Tibial nerve (tissue), 4 donors: Measurements from ENCODE around the gene MTMR2. TPM values are rescaled to one million over a fixed set of nuclear protein-coding genes. Genes with fewer than 3 reads are reported as not detected.

Experiments used
- DNase-seq, 2 donors: peaks; one replicate each; pipeline ENCODE4 v3.0.0-alpha.2; 2019; ENCODE audit warnings: low spot score in 2 of 2
- H3K27ac ChIP-seq, 4 donors: fragments of 200-600 bp; sonication (generic) in 3 of 4; one replicate each; pipeline ENCODE4 v1.5.1; 2017 to 2019; ENCODE audit warnings: mild to moderate bottlenecking in 1 of 4
- H3K27me3 ChIP-seq, 2 donors: fragments of 200-600 bp; sonication (generic) in 1 of 2; one replicate each; pipeline versions ENCODE4 v1.5.1 to v1.6.0; 2017 to 2019
- H3K36me3 ChIP-seq, 3 donors: fragments of 200-600 bp; sonication (generic); one replicate each; pipeline ENCODE4 v1.5.1; 2018 to 2019
- H3K4me1 ChIP-seq, 4 donors: fragments of 200-600 bp; sonication (generic) in 3 of 4; one replicate each; pipeline ENCODE4 v1.5.1; 2017 to 2019
- H3K4me3 ChIP-seq, 4 donors: fragments of 200-600 bp; sonication (generic) in 3 of 4; one replicate each; pipeline ENCODE4 v1.5.1; 2017 to 2019; ENCODE audit warnings: mild to moderate bottlenecking in 1 of 4, moderate library complexity in 1 of 4
- H3K9me3 ChIP-seq, 4 donors: fragments of 200-600 bp; sonication (generic) in 3 of 4; one replicate each; pipeline ENCODE4 v1.5.1; 2017 to 2019
- CTCF ChIP-seq, 5 experiments: fragments of 200-600 bp in 3 of 5; fragments of 450-650 bp in 2 of 5; sonication (generic) in 3 of 5; IDR thresholded peaks; one replicate each; pipeline ENCODE4 v1.5.1; 2016 to 2019; ENCODE audit warnings: antibody characterized with exemption in 5 of 5, mild to moderate bottlenecking in 3 of 5, moderate library complexity in 2 of 5
- EP300 ChIP-seq, 2 donors: sonication (generic); formaldehyde crosslinking; IDR thresholded peaks; one replicate each; pipeline ENCODE4 v1.6.1; 2017; ENCODE audit warnings: antibody characterized with exemption in 2 of 2, mild to moderate bottlenecking in 1 of 2
- POLR2A ChIP-seq, 2 donors: fragments of 450-650 bp; IDR thresholded peaks; one replicate each; pipeline ENCODE4 v1.6.1; 2017; ENCODE audit warnings: antibody characterized with exemption in 2 of 2, mild to moderate bottlenecking in 2 of 2, moderate library complexity in 2 of 2
- WGBS, 2 donors: methylation state at CpG; one replicate each; pipeline ENCODE4 v1.1.5; 2018; 5-methylcytosine and 5-hydroxymethylcytosine counted together
- total RNA-seq, 4 donors: library from RNA; depleted of rRNA; stranded (reverse); fragments of >200 nt; gene quantifications; one replicate each; pipeline ENCODE4 v1.1.0, GENCODE V29; 2016

Gene MTMR2
- total RNA-seq, 4 donors from 2014 or later: 22.5 to 33.2 (median 27.5) TPM

- TF ChIP-seq CTCF (IDR thresholded peaks at IDR 0.05): no peak
- no peak for TF ChIP-seq POLR2A (IDR thresholded peaks at IDR 0.05)
- no peak for TF ChIP-seq EP300 (IDR thresholded peaks at IDR 0.05)
Measured at GRCh38 chr11:95950905-95951304, 27.0 kb upstream of the MTMR2 start.

GRCh38 chr11:95948637-95949036 lies 24.7 kb upstream of the MTMR2 start:
- H3K27me3 ChIP-seq: no peaks in the 10 kb centered on the region
- WGBS, 2 donors: 96 to 97% methylated on average over 3 of the region's 3 CpGs

More at GRCh38 chr11:95950905-95951304, 27.0 kb upstream of the MTMR2 start:
- Histone ChIP-seq H3K4me3 (no peak overlapping the region), H3K4me1 (no peaks in the 10 kb centered on the region), H3K27ac (no peak overlapping the region), H3K27me3 (no peaks in the 10 kb centered on the region), H3K9me3 (no peaks in the 10 kb centered on the region), H3K36me3 (peaks cover 0 to 6% (median 0%) of the 10 kb centered on the region in 3 donors)
- no peak for DNase-seq

GRCh38 chr11:95944623-95945022 lies 20.7 kb upstream of the MTMR2 start:
- TF ChIP-seq EP300 (IDR thresholded peaks at IDR 0.05): no peak
- TF ChIP-seq POLR2A (IDR thresholded peaks at IDR 0.05): no peak
- TF ChIP-seq CTCF (IDR thresholded peaks at IDR 0.05): no peak
- peaks cover 0 to 14% (median 0%) of the 10 kb centered on the region in 4 donors for H3K9me3 ChIP-seq
- H3K36me3 ChIP-seq: peaks cover 0 to 13% (median 0%) of the 10 kb centered on the region in 3 donors
- DNase-seq: no peak
- H3K27me3 ChIP-seq: no peaks in the 10 kb centered on the region
- 89 to 93% methylated on average over 4 of the region's 4 CpGs for WGBS, 2 donors
- H3K4me3 ChIP-seq: no peak overlapping the region
- H3K27ac ChIP-seq: no peak overlapping the region
- H3K4me1 ChIP-seq: no peaks in the 10 kb centered on the region

More at GRCh38 chr11:95948637-95949036, 24.7 kb upstream of the MTMR2 start:
- Histone ChIP-seq H3K27ac (no peak overlapping the region), H3K4me3 (no peak overlapping the region), H3K36me3 (peaks cover 0 to 13% (median 0%) of the 10 kb centered on the region in 3 donors), H3K4me1 (no peaks in the 10 kb centered on the region), H3K9me3 (peaks cover 0 to 14% (median 0%) of the 10 kb centered on the region in 4 donors)
- TF ChIP-seq POLR2A (IDR thresholded peaks at IDR 0.05) (no peak), CTCF (IDR thresholded peaks at IDR 0.05) (no peak), EP300 (IDR thresholded peaks at IDR 0.05) (no peak)
- DNase-seq: no peak

GRCh38 chr11:95943546-95943945 lies 19.6 kb upstream of the MTMR2 start:
- H3K4me3 ChIP-seq: no peak overlapping the region
- H3K27ac ChIP-seq: no peak overlapping the region
- peaks cover 0 to 14% (median 0%) of the 10 kb centered on the region in 4 donors for H3K9me3 ChIP-seq
- H3K4me1 ChIP-seq: no peaks in the 10 kb centered on the region
- WGBS, 2 donors: 92 to 93% methylated on average over 1 of the region's 1 CpG
- H3K36me3 ChIP-seq: peaks cover 0 to 11% (median 0%) of the 10 kb centered on the region in 3 donors
- DNase-seq: no peak
- no peaks in the 10 kb centered on the region for H3K27me3 ChIP-seq
- no peak for TF ChIP-seq EP300 (IDR thresholded peaks at IDR 0.05)

GRCh38 chr11:95939091-95939490 lies 15.2 kb upstream of the MTMR2 start:
- Histone ChIP-seq H3K27ac (no peak overlapping the region), H3K4me3 (no peak overlapping the region), H3K27me3 (no peaks in the 10 kb centered on the region), H3K9me3 (peaks cover 0 to 9% (median 0%) of the 10 kb centered on the region in 4 donors), H3K36me3 (no peaks in the 10 kb centered on the region), H3K4me1 (no peaks in the 10 kb centered on the region)
- TF ChIP-seq CTCF (IDR thresholded peaks at IDR 0.05) (no peak), EP300 (IDR thresholded peaks at IDR 0.05) (no peak), POLR2A (IDR thresholded peaks at IDR 0.05) (no peak)
- WGBS, 2 donors: 75 to 93% methylated on average over 6 of the region's 6 CpGs
- DNase-seq: no peak

- Histone ChIP-seq H3K4me3 (no peak overlapping the region), H3K9me3 (peaks cover 0 to 11% (median 0%) of the 10 kb centered on the region in 4 donors), H3K36me3 (no peaks in the 10 kb centered on the region), H3K27me3 (no peaks in the 10 kb centered on the region), H3K4me1 (no peaks in the 10 kb centered on the region), H3K27ac (no peak overlapping the region)
- DNase-seq: no peak
- TF ChIP-seq POLR2A (IDR thresholded peaks at IDR 0.05): no peak
- no peak for TF ChIP-seq CTCF (IDR thresholded peaks at IDR 0.05)
- TF ChIP-seq EP300 (IDR thresholded peaks at IDR 0.05): no peak
Measured at GRCh38 chr11:95937358-95937757, 13.5 kb upstream of the MTMR2 start.
